Endothelial cell of umbilical vein (primary cell): Measurements from ENCODE around the gene EDN1. TPM values are rescaled to one million over a fixed set of nuclear protein-coding genes. Genes with fewer than 3 reads are reported as not detected.

Experiments
- BruUV-seq: library from RNA; stranded (reverse); fragments of 400-500 nt; replicated peaks from 2 replicates; lab custom pipeline; 2021; lab: Mats Ljungman, UMichigan
- CTCF ChIA-PET: fragments of 300-600, 350-600 bp; sonication (Branson Sonifier 250); formaldehyde crosslinking; loops from one replicate; lab custom pipeline; 2021; ENCODE audit warnings: antibody characterized with exemption, inconsistent platforms; lab: Charles Lee
- POLR2A ChIA-PET: fragments of 300-600, 350-600 bp; sonication (Branson Sonifier 250); formaldehyde crosslinking; loops from one replicate; lab custom pipeline; 2021; ENCODE audit warnings: antibody characterized with exemption, inconsistent platforms; lab: Charles Lee
- DNase-seq: peaks from one replicate; pipeline ENCODE4 v3.0.0-alpha.2; 2011; ENCODE audit warnings: low read depth, low spot score
- FAIRE-seq: peaks from 2 replicates; lab custom pipeline; 2011; peaks lifted over from hg19 to GRCh38; lab: Jason Lieb, UNC
- H2AFZ ChIP-seq: 2 replicates; pipeline ENCODE4 v1.6.0; 2012; ENCODE audit warnings: low read depth, low read length, control low read depth, inconsistent platforms
- H3K27ac ChIP-seq: 2 replicates; pipeline ENCODE4 v1.5.1; 2011; ENCODE audit warnings: low read depth, mild to moderate bottlenecking, control low read depth, low read length, moderate library complexity; ENCODE audit not compliant: insufficient read depth
- H3K27me3 ChIP-seq, 2 experiments: 2 replicates each; pipeline versions ENCODE4 v1.6.0 to v1.6.1; 2011; ENCODE audit warnings: low read length in 2 of 2, mixed read lengths in 1 of 2; ENCODE audit not compliant: control insufficient read depth in 2 of 2, insufficient read depth in 2 of 2
- H3K36me3 ChIP-seq, 2 experiments: 2 replicates in 1 of 2; 3 replicates in 1 of 2; pipeline ENCODE4 v1.5.1; 2011; ENCODE audit warnings: low read length in 2 of 2, mild to moderate bottlenecking in 1 of 2, moderate library complexity in 1 of 2; ENCODE audit not compliant: control insufficient read depth in 2 of 2, insufficient read depth in 2 of 2; ENCODE audit errors: extremely low read depth in 1 of 2
- H3K4me1 ChIP-seq: 3 replicates; pipeline ENCODE4 v1.5.1; 2011; ENCODE audit warnings: mild to moderate bottlenecking, low read length; ENCODE audit not compliant: control insufficient read depth, insufficient read depth; ENCODE audit errors: extremely low read depth
- H3K4me2 ChIP-seq: 2 replicates; pipeline ENCODE4 v1.6.1; 2011; ENCODE audit warnings: low read length, control low read depth, mixed read lengths; ENCODE audit not compliant: insufficient read depth
- H3K4me3 ChIP-seq, 3 experiments: fragments of 200-600 bp in 1 of 3; sonication (generic), shearing (Covaris generic) in 1 of 3; replicated peaks in 1 of 3; 2 replicates each; pipeline ENCODE4 v1.5.1; 2011 to 2016; ENCODE audit warnings: control low read depth in 3 of 3, low read length in 3 of 3, mild to moderate bottlenecking in 2 of 3, inconsistent platforms in 1 of 3, low read depth in 1 of 3, moderate library complexity in 1 of 3; ENCODE audit not compliant: insufficient read depth in 1 of 3
- H3K79me2 ChIP-seq: 2 replicates; pipeline ENCODE4 v1.6.0; 2012; ENCODE audit warnings: low read length, inconsistent platforms; ENCODE audit not compliant: control insufficient read depth, insufficient read depth
- H3K9ac ChIP-seq: replicated peaks from 2 replicates; pipeline ENCODE3; 2011; ENCODE audit warnings: low read length, control low read depth; ENCODE audit not compliant: insufficient read depth; ENCODE audit errors: extremely low read depth
- H3K9me1 ChIP-seq: replicated peaks from 3 replicates; pipeline ENCODE4 v1.6.0; 2011; ENCODE audit warnings: mild to moderate bottlenecking, low read length; ENCODE audit not compliant: control insufficient read depth, insufficient read depth; ENCODE audit errors: extremely low read depth
- H3K9me3 ChIP-seq: replicated peaks from 2 replicates; pipeline ENCODE4 v1.5.1; 2012; ENCODE audit warnings: low read length, inconsistent platforms; ENCODE audit not compliant: control insufficient read depth, insufficient read depth
- H4K20me1 ChIP-seq: replicated peaks from 2 replicates; pipeline ENCODE3; 2011; ENCODE audit warnings: mild to moderate bottlenecking, low read length; ENCODE audit not compliant: control insufficient read depth, insufficient read depth; ENCODE audit errors: extremely low read depth
- EZH2 ChIP-seq: IDR thresholded peaks from 2 replicates; pipeline ENCODE4 v1.6.1; 2012; ENCODE audit warnings: borderline replicate concordance, low read depth, mild to moderate bottlenecking, moderate library complexity, low read length, inconsistent platforms; ENCODE audit not compliant: severe bottlenecking
- FOS ChIP-seq: IDR thresholded peaks from 2 replicates; pipeline ENCODE4 v1.6.1; 2011; ENCODE audit warnings: mild to moderate bottlenecking, low read length, moderate library complexity, borderline replicate concordance; ENCODE audit not compliant: insufficient read depth
- GATA2 ChIP-seq: IDR thresholded peaks from 2 replicates; pipeline ENCODE4 v1.7.0; 2011; ENCODE audit warnings: low read depth, mild to moderate bottlenecking, moderate library complexity, mixed read lengths, low read length; ENCODE audit not compliant: insufficient read length, insufficient read depth
- JUN ChIP-seq: IDR thresholded peaks from 2 replicates; pipeline ENCODE4 v1.6.1; 2011; ENCODE audit warnings: borderline replicate concordance, low read depth; ENCODE audit not compliant: insufficient read length, insufficient read depth
- MYC ChIP-seq: IDR thresholded peaks from one replicate; pipeline ENCODE4 v1.6.1; 2011; ENCODE audit warnings: mild to moderate bottlenecking, low read depth, low read length
- POLR2A ChIP-seq: IDR thresholded peaks from 2 replicates; pipeline ENCODE4 v1.6.1; 2012; ENCODE audit warnings: low read depth, mild to moderate bottlenecking, control low read depth, low read length
- POLR2AphosphoS5 ChIP-seq: IDR thresholded peaks from 2 replicates; pipeline ENCODE4 v1.6.1; 2012; ENCODE audit warnings: low read depth, mild to moderate bottlenecking, control low read depth, low read length, moderate library complexity; ENCODE audit not compliant: insufficient read depth
- dilution Hi-C: fragments of 300-500 bp; cut with MboI; formaldehyde crosslinking; loops from one replicate; pipeline ENCODE4 v1.15.0; 2019; ENCODE audit warnings: low sequenced_read_pairs; ENCODE audit not compliant: extremely low pct_ligation_motif_present
- intact Hi-C: fragments of 100-400 bp; cut with micrococcal nuclease; formaldehyde crosslinking; loops from one replicate; pipeline ENCODE4 v1.10.0; 2022
- polyA plus RNA-seq, 4 experiments: library from polyadenylated mRNA; depleted of rRNA in 3 of 4; stranded (reverse) in 3 of 4; unstranded in 1 of 4; fragments of >200 nt; gene quantifications; 2 replicates each; pipeline versions ENCODE4 v1.2.1 to v1.2.3, GENCODE V29; 2011 to 2012; ENCODE audit warnings: missing spikeins in 1 of 4
- total RNA-seq: library from RNA; stranded (reverse); gene quantifications from 2 replicates; pipeline ENCODE4 v1.2.3, GENCODE V29; 2021
- TF ChIP-seq, protein P1 (sequence below), 2 donors: IDR thresholded peaks; 1 replicate in 1 of 2; 2 replicates in 1 of 2; pipeline ENCODE4 v1.5.1; 2011; ENCODE audit warnings: low read length in 2 of 2, mild to moderate bottlenecking in 2 of 2, moderate library complexity in 2 of 2, control low read depth in 1 of 2, inconsistent platforms in 1 of 2, low read depth in 1 of 2; ENCODE audit not compliant: insufficient read depth in 1 of 2; ENCODE audit errors: extremely low read depth in 1 of 2
- TF ChIP-seq, protein P2 (sequence below): IDR thresholded peaks from 2 replicates; pipeline ENCODE4 v1.6.1; 2011; ENCODE audit not compliant: insufficient read depth, insufficient read length

EDN1 gene
- total and polyA plus RNA-seq, 2 donors (not counting 3 experiments of a cell fraction or from before 2014, with no cell fraction given) = 493 to 498 TPM

GRCh38 chr6:12327391-12327790 lies 37.2 kb downstream of the EDN1 start:
- H3K9me3 ChIP-seq = no peaks in the 10 kb centered on the region
- H3K4me1 ChIP-seq = peaks cover 19% of the 10 kb centered on the region
- dilution Hi-C loops (no loop called here), intact Hi-C loops (no loop called here)
- H2AFZ ChIP-seq = no peak overlapping the region
- H3K4me2 ChIP-seq = no peak overlapping the region
- TF ChIP-seq POLR2A (no peak), GATA2 (no peak), POLR2AphosphoS5 (no peak), EZH2 (no peak), FOS (no peak), MYC (no peak), JUN (no peak)
- TF ChIP-seq, protein P1, sequence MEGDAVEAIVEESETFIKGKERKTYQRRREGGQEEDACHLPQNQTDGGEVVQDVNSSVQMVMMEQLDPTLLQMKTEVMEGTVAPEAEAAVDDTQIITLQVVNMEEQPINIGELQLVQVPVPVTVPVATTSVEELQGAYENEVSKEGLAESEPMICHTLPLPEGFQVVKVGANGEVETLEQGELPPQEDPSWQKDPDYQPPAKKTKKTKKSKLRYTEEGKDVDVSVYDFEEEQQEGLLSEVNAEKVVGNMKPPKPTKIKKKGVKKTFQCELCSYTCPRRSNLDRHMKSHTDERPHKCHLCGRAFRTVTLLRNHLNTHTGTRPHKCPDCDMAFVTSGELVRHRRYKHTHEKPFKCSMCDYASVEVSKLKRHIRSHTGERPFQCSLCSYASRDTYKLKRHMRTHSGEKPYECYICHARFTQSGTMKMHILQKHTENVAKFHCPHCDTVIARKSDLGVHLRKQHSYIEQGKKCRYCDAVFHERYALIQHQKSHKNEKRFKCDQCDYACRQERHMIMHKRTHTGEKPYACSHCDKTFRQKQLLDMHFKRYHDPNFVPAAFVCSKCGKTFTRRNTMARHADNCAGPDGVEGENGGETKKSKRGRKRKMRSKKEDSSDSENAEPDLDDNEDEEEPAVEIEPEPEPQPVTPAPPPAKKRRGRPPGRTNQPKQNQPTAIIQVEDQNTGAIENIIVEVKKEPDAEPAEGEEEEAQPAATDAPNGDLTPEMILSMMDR (IDR thresholded peaks at IDR 0.05; ENCODE audit: extremely low read depth in 1 of 2, insufficient read depth in 1 of 2, low read depth in 1 of 2, low read length in 2 of 2) = no peak
- TF ChIP-seq, protein P2, sequence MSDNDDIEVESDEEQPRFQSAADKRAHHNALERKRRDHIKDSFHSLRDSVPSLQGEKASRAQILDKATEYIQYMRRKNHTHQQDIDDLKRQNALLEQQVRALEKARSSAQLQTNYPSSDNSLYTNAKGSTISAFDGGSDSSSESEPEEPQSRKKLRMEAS = no peak
- no peak for DNase-seq
- no peak overlapping the region for H3K27ac ChIP-seq
- H4K20me1 ChIP-seq = no peaks in the 10 kb centered on the region
- H3K9ac ChIP-seq = no peak overlapping the region
- no peaks in the 10 kb centered on the region for H3K27me3 ChIP-seq
- ChIA-PET POLR2A (no interaction called here), CTCF (no interaction called here)
- FAIRE-seq = no peak
- H3K9me1 ChIP-seq = no peaks in the 10 kb centered on the region
- no peak overlapping the region for H3K4me3 ChIP-seq
- no peaks in the 10 kb centered on the region for H3K79me2 ChIP-seq
- H3K36me3 ChIP-seq = no peaks in the 10 kb centered on the region
- BruUV-seq = no TSS peak
